NT2/D1 (cell line): Measurements from ENCODE around the gene ADAMTS6.

Experiments used
- DNase-seq: peaks from one replicate; pipeline ENCODE4 v3.0.0-alpha.2; 2011; ENCODE audit warnings: low read depth, low spot score
- H3K27me3 ChIP-seq: 2 replicates; pipeline ENCODE4 v1.6.0; 2011; ENCODE audit warnings: mild to moderate bottlenecking; ENCODE audit not compliant: insufficient read length, insufficient read depth
- H3K36me3 ChIP-seq: 2 replicates; pipeline ENCODE4 v1.6.1; 2011; ENCODE audit warnings: mild to moderate bottlenecking, low read length, mixed read lengths; ENCODE audit not compliant: insufficient read depth, insufficient read length
- H3K4me1 ChIP-seq: 2 replicates; pipeline ENCODE4 v1.5.1; 2011; ENCODE audit not compliant: insufficient read depth, insufficient read length
- H3K4me3 ChIP-seq: 2 replicates; pipeline ENCODE4 v1.5.1; 2011; ENCODE audit warnings: low read depth; ENCODE audit not compliant: insufficient read length
- H3K9ac ChIP-seq: 2 replicates; pipeline ENCODE4 v1.6.0; 2011; ENCODE audit warnings: low read depth; ENCODE audit not compliant: insufficient read length
- H3K9me3 ChIP-seq: 2 replicates; pipeline ENCODE4 v1.5.1; 2011; ENCODE audit warnings: mild to moderate bottlenecking, low read length; ENCODE audit not compliant: insufficient read depth
- SUZ12 ChIP-seq: IDR thresholded peaks from 2 replicates; pipeline ENCODE4 v1.6.1; 2011; ENCODE audit not compliant: insufficient read length, insufficient read depth; ENCODE audit errors: extremely low read depth
- YY1 ChIP-seq: IDR thresholded peaks from 2 replicates; pipeline ENCODE4 v1.6.1; 2011; ENCODE audit not compliant: insufficient read length, insufficient read depth
- ZNF274 ChIP-seq: IDR thresholded peaks from 2 replicates; pipeline ENCODE4 v1.6.1; 2011; ENCODE audit warnings: mild to moderate bottlenecking, low read depth, low read length

ADAMTS6 gene

GRCh38 chr5:65149827-65150226, 331.9 kb downstream of the ADAMTS6 start:
- no peaks in the 10 kb centered on the region for H3K27me3 ChIP-seq
- no peaks in the 10 kb centered on the region for H3K36me3 ChIP-seq
- no peaks in the 10 kb centered on the region for H3K4me1 ChIP-seq
- H3K9ac ChIP-seq: no peak overlapping the region
- H3K9me3 ChIP-seq: no peaks in the 10 kb centered on the region
- TF ChIP-seq YY1: no peak
- TF ChIP-seq ZNF274: no peak
- no peak for TF ChIP-seq SUZ12
- DNase-seq: no peak
- no peak overlapping the region for H3K4me3 ChIP-seq

GRCh38 chr5:65144136-65144871, 337.4 kb downstream of the ADAMTS6 start:
- Histone ChIP-seq H3K9ac (no peak overlapping the region), H3K4me1 (no peaks in the 10 kb centered on the region), H3K4me3 (no peak overlapping the region), H3K36me3 (no peaks in the 10 kb centered on the region), H3K9me3 (no peaks in the 10 kb centered on the region), H3K27me3 (no peaks in the 10 kb centered on the region)
- no peak for DNase-seq
- TF ChIP-seq SUZ12: no peak
- no peak for TF ChIP-seq ZNF274

DNA sequence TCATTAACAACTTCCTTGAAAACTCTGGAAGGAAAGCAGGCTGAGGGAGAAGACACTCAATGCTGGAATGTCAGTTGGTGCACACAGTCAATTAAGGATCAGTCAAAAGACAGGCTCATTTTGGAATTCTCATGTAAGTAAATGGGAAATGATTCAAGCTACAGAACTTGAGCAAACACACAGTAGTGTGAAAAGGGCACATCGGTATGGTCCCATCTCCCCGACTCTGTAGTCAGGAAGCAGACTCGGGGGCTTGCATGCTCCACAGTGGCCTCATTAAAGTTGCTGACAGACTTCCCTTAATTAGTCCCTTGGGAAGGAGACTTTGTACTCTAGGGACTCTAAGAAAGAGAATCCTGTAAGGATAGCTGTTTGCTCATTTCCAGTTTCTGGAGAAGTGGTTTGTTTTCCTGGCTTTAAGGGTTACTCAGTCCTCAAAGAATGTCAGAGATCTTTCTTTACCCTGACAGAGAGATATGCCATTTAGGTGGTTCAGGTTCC, 339.2 kb downstream of the ADAMTS6 start:
- H3K4me1 ChIP-seq: no peaks in the 10 kb centered on the region
- DNase-seq: peak; percentile 50
- H3K36me3 ChIP-seq: no peaks in the 10 kb centered on the region
- TF ChIP-seq ZNF274: no peak
- TF ChIP-seq YY1: no peak
- TF ChIP-seq SUZ12: no peak
- no peak overlapping the region for H3K9ac ChIP-seq
- no peaks in the 10 kb centered on the region for H3K27me3 ChIP-seq
- H3K9me3 ChIP-seq: no peaks in the 10 kb centered on the region
- H3K4me3 ChIP-seq: no peak overlapping the region

DNA sequence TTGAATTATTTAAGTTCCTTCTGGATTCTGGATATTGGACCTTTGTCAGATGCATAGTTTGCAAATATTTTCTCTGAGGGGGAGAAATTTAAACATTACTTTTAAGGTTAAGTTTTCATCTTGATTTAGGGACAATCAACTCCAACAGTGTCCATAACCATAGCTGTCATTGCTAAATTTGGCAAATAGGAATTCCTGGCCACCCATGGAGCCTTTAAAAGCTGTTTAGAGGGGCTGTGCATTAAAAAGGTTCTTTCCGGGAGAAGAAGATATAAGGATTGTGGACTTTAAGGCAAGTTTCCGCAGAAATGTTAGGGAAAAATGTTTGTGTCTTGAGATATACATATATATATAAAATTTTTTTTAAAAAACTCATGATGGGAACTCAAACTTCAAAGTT, 339.7 kb downstream of the ADAMTS6 start:
- Histone ChIP-seq H3K36me3 (no peaks in the 10 kb centered on the region), H3K9me3 (no peaks in the 10 kb centered on the region), H3K9ac (no peak overlapping the region), H3K4me3 (no peak overlapping the region), H3K4me1 (no peaks in the 10 kb centered on the region), H3K27me3 (no peaks in the 10 kb centered on the region)
- TF ChIP-seq YY1 (no peak), SUZ12 (no peak), ZNF274 (no peak)
- DNase-seq: peak; percentile 23

DNA sequence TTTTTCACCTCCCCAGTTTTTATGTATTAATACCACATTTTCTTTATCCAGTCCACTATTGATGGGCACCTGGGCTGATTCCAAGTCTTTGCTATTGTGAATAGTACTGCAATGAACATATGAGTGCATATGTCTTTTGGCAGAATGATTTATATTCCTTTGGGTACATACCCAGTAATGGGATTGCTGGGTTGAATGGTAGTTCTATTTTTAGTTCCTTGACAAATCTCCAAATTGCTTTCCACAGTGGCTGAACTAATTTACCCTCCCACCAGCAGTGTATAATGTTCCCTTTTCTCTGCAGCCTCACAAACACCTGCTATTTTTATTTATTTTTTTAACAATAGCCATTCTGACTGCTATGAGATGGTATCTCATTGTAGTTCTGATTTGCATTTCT, 340.2 kb downstream of the ADAMTS6 start:
- Histone ChIP-seq H3K9ac (no peak overlapping the region), H3K9me3 (no peaks in the 10 kb centered on the region), H3K4me1 (no peaks in the 10 kb centered on the region), H3K27me3 (no peaks in the 10 kb centered on the region), H3K36me3 (no peaks in the 10 kb centered on the region), H3K4me3 (no peak overlapping the region)
- no peak for DNase-seq
- no peak for TF ChIP-seq YY1
- TF ChIP-seq ZNF274: no peak
- no peak for TF ChIP-seq SUZ12

GRCh38 chr5:65137631-65138030, 344.1 kb downstream of the ADAMTS6 start:
- DNase-seq: no peak
- H3K9me3 ChIP-seq: no peaks in the 10 kb centered on the region
- H3K4me1 ChIP-seq: no peaks in the 10 kb centered on the region
- no peak overlapping the region for H3K9ac ChIP-seq
- no peak for TF ChIP-seq ZNF274
- no peak for TF ChIP-seq SUZ12
- TF ChIP-seq YY1: no peak
- no peaks in the 10 kb centered on the region for H3K27me3 ChIP-seq
- H3K4me3 ChIP-seq: no peak overlapping the region
- H3K36me3 ChIP-seq: no peaks in the 10 kb centered on the region

DNA sequence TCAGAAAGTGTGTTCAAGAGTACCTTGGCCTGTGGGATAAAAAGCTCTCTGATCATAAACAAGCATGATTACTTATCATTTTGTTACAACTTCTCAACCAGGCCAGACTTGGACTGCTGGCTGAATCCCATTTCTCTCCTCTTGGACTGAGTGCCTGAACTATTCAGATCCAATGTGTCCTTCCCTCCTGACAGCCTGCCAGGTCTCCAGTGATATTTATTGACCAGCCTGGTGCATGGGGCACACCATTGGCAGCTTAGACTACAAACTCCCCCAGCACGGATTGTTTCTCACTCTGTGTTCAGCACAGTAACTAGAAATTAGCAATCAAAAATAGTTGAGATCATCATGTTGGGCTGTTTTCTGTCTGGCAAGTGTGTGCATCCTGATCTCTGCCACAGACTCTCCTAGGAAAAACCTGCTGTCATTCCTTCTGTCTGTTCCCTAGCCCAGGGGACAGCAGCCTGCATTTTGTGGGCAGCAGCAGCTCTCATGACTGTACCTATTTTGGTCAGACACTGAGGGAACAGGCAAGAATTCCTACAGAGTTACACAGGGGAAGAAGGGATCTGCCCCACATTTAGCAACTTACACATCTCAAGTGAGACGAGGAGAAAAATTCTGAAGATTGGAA, 348.1 kb downstream of the ADAMTS6 start:
- Histone ChIP-seq H3K4me3 (no peak overlapping the region), H3K36me3 (no peaks in the 10 kb centered on the region), H3K4me1 (no peaks in the 10 kb centered on the region), H3K27me3 (no peaks in the 10 kb centered on the region), H3K9ac (no peak overlapping the region), H3K9me3 (no peaks in the 10 kb centered on the region)
- no peak for DNase-seq
- TF ChIP-seq SUZ12: no peak
- TF ChIP-seq ZNF274: no peak
- TF ChIP-seq YY1: no peak
